ENCODE results near the gene ALDH6A1. TPM values are rescaled to one million over a fixed set of nuclear protein-coding genes. Genes with fewer than 3 reads are reported as not detected.
"Not testable (repeated sequence)": the region's sequence is repeated elsewhere in the genome, so short reads cannot be mapped to it uniquely, and the experiment has no call there.

ALDH6A1 gene
- polyA plus RNA-seq (2013), result 10.4 TPM

DNA sequence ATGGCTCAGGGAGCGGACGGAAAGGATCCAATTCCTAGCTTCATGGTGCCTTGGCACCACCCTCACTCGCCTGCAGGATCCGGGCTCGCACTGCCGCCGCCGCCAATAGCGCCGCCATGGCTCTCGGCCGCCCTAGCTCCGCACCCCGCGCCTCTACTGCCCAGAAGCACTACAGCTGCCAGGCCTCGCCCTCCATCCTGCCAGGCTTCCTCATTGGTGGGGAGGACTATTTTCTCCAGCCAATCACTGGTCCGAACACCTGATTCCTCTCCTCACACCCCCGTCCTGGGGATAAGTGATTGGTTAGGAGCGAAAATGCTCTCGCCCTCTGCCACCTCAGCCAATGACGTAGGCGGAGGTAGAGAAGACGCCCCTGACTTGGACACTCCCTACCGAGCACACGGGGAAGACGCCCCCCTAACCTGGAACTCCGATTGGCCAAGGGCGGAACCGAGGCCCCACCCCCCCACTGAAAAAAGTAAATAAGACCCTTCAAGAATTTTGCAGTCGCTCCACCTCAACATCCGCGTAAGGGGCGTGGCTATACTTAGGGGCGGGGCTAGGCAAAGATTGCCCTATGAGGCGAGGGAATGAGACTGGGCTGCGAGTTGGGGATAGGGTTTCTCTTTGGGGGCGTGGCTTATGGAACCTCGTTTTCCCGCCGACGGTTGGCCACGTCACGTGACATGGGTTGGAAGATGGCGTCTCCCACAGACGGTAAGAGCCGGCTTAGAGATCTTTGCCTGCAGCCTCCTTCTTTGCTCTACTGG is at the start of gene ALDH6A1, which contains the start of gene LIN52:
Gene ALDH6A1 (minus strand): TSS at position 177 of the 770 bp plus-strand sequence. CDS start 59 bp downstream, at position 118.
Gene LIN52 (plus strand): TSS at position 680 of the 770 bp plus-strand sequence. CDS start 19 bp downstream, at position 699.
- ChIA-PET CTCF (interaction anchor here (1.0 kb wide), 1 partner anchor 22 kb away, joined by 3 read pairs; no protein-coding TSS in a partner anchor), POLR2A (interaction anchor here (0.6 to 0.7 kb wide), 3 partner anchors 409 to 1438 kb away, joined by 3 to 5 read pairs (median 4); partner anchors contain the start of genes BATF, ISCA2 and NPC2)
- Histone ChIP-seq H3K27ac (ENCODE audit: insufficient read depth in 1 of 2, low read depth in 1 of 2, low read length in 2 of 2, poor library complexity in 1 of 2, severe bottlenecking in 2 of 2) (peak within 1 kb of the TSS; percentile 74 to 91), H3K9me3 (ENCODE audit: control extremely low read depth in 1 of 5, control insufficient read depth in 4 of 5, insufficient read depth in 2 of 5, low read depth in 1 of 5, low read length in 4 of 5) (no peaks in the 10 kb centered on the region), H3K4me1 (ENCODE audit: control extremely low read depth in 1 of 4, control insufficient read depth in 4 of 4, insufficient read depth in 4 of 4, low read length in 3 of 4) (peaks cover 9 to 23% (median 17%) of the 10 kb centered on the region in 4 experiments), H3K36me3 (ENCODE audit: control insufficient read depth in 4 of 4, insufficient read depth in 4 of 4, low read length in 3 of 4) (no peaks in the 10 kb centered on the region), H3K27me3 (replicated peaks in 2 of 5; ENCODE audit: control insufficient read depth in 4 of 5, insufficient read depth in 5 of 5, low read length in 4 of 5) (no peaks in the 10 kb centered on the region), H3K4me3 (ENCODE audit: control insufficient read depth in 1 of 7, extremely low read depth in 1 of 7, insufficient read depth in 4 of 7, low read depth in 2 of 7, low read length in 6 of 7) (peak within 1 kb of the TSS; percentile 75 to 99 (median 96))
- 0% methylated on average over 34 of the region's 46 CpGs for WGBS (ENCODE audit: insufficient coverage)
- peak; percentile 100 for DNase-seq

DNA sequence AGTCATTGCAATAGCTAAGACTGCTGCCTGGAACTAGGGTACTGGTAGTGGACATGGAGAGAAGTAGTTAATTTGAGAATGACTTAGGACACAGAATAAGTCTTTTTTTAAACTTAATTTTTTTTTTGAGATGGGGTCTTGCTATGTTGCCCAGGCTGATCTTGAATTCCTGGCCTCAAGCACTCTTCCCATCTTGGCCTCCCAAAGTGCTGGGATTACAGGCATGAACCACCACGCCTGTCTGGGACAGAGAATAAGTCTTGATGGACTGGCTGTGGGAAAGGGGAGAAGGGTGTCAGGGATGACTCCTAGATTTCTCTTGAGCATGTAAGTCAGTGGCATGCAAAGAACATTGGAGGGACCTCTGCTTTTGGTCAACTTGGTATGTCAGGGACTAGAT is 43.4 kb upstream of the ALDH6A1 start:
- Histone ChIP-seq H3K36me3 (ENCODE audit: control insufficient read depth in 4 of 4, insufficient read depth in 4 of 4, low read length in 3 of 4) (peaks cover 0 to 8% (median 1%) of the 10 kb centered on the region in 4 experiments), H3K9me3 (ENCODE audit: control extremely low read depth in 1 of 5, control insufficient read depth in 4 of 5, insufficient read depth in 2 of 5, low read depth in 1 of 5, low read length in 4 of 5) (peaks cover 0 to 4% (median 0%) of the 10 kb centered on the region in 5 experiments), H3K4me1 (ENCODE audit: control extremely low read depth in 1 of 4, control insufficient read depth in 4 of 4, insufficient read depth in 4 of 4, low read length in 3 of 4) (no peaks in the 10 kb centered on the region), H3K27ac (ENCODE audit: insufficient read depth in 1 of 2, low read depth in 1 of 2, low read length in 2 of 2, poor library complexity in 1 of 2, severe bottlenecking in 2 of 2) (no peak overlapping the region), H3K27me3 (replicated peaks in 2 of 5; ENCODE audit: control insufficient read depth in 4 of 5, insufficient read depth in 5 of 5, low read length in 4 of 5) (no peaks in the 10 kb centered on the region), H3K4me3 (ENCODE audit: control insufficient read depth in 1 of 7, extremely low read depth in 1 of 7, insufficient read depth in 4 of 7, low read depth in 2 of 7, low read length in 6 of 7) (no peak overlapping the region)
- peak in 1 of 3 donors; percentile 1 for DNase-seq
- CTCF ChIA-PET, result interaction anchor here (1.4 kb wide), 1 partner anchor 13 kb away, joined by 3 read pairs; no protein-coding TSS in a partner anchor
- POLR2A ChIA-PET, result no interaction called here
- 100% methylated on average over 1 of the region's 1 CpG for WGBS (ENCODE audit: insufficient coverage)

DNA sequence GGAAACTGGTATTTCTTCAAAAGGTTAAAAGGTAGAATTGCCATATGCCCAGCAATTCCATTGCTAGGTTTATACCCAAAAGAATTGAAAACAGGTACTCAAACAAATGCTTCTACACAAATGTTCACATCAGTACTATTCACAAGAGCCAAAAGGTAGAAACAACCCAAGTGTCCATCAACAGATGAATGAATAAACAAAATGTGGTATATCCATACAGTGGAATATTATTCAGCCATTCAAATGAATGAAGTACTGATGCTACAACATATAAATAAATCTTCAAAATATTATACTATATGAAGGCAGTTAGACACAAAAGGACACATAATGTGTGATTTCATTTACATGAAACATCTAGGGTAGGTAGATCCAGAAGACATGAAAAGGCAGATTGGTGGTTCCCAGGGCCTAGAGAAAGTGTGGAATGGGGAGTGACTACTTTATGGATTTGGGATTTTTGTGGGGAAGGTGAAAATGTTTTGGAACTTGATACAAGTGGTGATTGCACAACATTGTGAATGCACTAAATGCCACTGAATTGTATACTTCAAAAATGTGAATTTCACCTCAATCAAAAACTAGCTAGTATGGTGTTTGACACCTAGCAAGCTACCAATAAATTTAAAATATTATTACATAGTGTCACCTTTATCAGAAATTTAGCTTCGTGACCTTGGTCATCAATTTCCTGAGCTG is 42.2 kb upstream of the ALDH6A1 start:
- H3K36me3 ChIP-seq (ENCODE audit: control insufficient read depth in 4 of 4, insufficient read depth in 4 of 4, low read length in 3 of 4), result peaks cover 0 to 8% (median 1%) of the 10 kb centered on the region in 4 experiments
- CTCF ChIA-PET, result interaction anchor here (0.8 kb wide), 1 partner anchor 14 kb away, joined by 3 read pairs; no protein-coding TSS in a partner anchor
- peaks cover 0 to 4% (median 0%) of the 10 kb centered on the region in 5 experiments for H3K9me3 ChIP-seq (ENCODE audit: control extremely low read depth in 1 of 5, control insufficient read depth in 4 of 5, insufficient read depth in 2 of 5, low read depth in 1 of 5, low read length in 4 of 5)
- H3K4me1 ChIP-seq (ENCODE audit: control extremely low read depth in 1 of 4, control insufficient read depth in 4 of 4, insufficient read depth in 4 of 4, low read length in 3 of 4), result no peaks in the 10 kb centered on the region
- no CpG with 5 or more reads among the region's 1 CpG for WGBS (ENCODE audit: insufficient coverage)
- no peak overlapping the region for H3K27ac ChIP-seq (ENCODE audit: insufficient read depth in 1 of 2, low read depth in 1 of 2, low read length in 2 of 2, poor library complexity in 1 of 2, severe bottlenecking in 2 of 2)
- no peak overlapping the region for H3K4me3 ChIP-seq (ENCODE audit: control insufficient read depth in 1 of 7, extremely low read depth in 1 of 7, insufficient read depth in 4 of 7, low read depth in 2 of 7, low read length in 6 of 7)
- no peaks in the 10 kb centered on the region for H3K27me3 ChIP-seq (replicated peaks in 2 of 5; ENCODE audit: control insufficient read depth in 4 of 5, insufficient read depth in 5 of 5, low read length in 4 of 5)
- POLR2A ChIA-PET, result no interaction called here
- DNase-seq, result no peak

DNA sequence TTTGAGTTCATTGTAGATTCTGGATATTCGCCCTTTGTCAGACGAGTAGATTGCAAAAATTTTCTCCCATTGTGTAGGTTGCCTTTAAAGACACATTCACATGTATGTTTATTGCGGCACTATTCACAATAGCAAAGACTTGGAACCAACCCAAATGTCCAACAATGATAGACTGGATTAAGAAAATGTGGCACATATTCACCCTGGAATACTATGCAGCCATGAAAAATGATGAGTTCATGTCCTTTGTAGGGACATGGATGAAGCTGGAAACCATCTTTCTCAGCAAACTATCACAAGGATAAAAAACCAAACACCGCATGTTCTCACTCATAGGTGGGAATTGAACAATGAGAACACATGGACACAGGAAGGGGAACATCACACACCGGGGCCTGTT is 41.2 kb upstream of the ALDH6A1 start:
- DNase-seq; POLR2A ChIA-PET; H3K4me3 ChIP-seq (ENCODE audit: control insufficient read depth in 1 of 7, extremely low read depth in 1 of 7, insufficient read depth in 4 of 7, low read depth in 2 of 7, low read length in 6 of 7); CTCF ChIA-PET; H3K27me3 ChIP-seq (replicated peaks in 2 of 5; ENCODE audit: control insufficient read depth in 4 of 5, insufficient read depth in 5 of 5, low read length in 4 of 5); H3K9me3 ChIP-seq (ENCODE audit: control extremely low read depth in 1 of 5, control insufficient read depth in 4 of 5, insufficient read depth in 2 of 5, low read depth in 1 of 5, low read length in 4 of 5); H3K36me3 ChIP-seq (ENCODE audit: control insufficient read depth in 4 of 4, insufficient read depth in 4 of 4, low read length in 3 of 4); H3K27ac ChIP-seq (ENCODE audit: insufficient read depth in 1 of 2, low read depth in 1 of 2, low read length in 2 of 2, poor library complexity in 1 of 2, severe bottlenecking in 2 of 2); H3K4me1 ChIP-seq (ENCODE audit: control extremely low read depth in 1 of 4, control insufficient read depth in 4 of 4, insufficient read depth in 4 of 4, low read length in 3 of 4): not testable (repeated sequence)
- 100% methylated on average over 1 of the region's 5 CpGs for WGBS (ENCODE audit: insufficient coverage)

DNA sequence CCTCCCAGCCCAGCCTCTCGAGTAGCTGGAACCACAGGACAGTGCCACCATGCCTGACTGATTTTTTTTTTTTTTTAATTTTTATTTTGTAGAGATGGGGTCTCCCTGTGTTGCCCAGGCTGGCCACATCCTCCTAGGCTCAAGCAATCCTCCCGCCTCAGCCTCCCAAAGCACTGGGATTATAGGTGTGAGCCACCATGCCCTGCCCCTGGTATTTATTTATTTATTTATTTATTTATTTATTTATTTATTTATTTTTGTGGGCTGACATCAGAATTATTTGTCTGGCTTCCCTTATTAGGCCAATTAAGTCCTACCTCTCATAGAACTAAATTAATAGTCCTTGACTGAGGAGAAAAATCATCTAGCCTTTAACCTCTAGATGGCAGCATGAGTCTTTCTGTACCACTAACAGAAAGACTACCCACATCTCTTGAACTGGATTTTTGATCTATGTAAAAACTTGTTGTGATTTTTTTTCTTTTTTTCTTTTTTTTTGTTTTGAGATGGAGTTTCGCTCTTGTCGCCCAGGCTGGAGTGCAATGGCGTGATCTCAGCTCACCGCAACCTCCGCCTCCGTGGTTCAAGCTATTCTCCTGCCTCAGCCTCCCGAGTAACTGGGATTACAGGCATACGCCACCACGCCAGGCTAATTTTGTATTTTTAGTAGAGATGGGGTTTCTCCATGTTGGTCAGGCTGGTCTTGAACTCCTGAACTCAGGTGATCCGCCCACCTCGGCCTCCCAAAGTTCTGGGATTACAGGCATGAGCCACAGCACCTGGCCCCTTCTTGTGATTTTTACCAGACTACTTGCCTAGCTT is 27.4 kb upstream of the ALDH6A1 start:
- peak; percentile 63 to 85 (median 82) for DNase-seq
- ChIA-PET CTCF (interaction anchor here (0.6 to 2.2 kb wide), 20 partner anchors 13 to 782 kb away, joined by 3 to 11 read pairs (median 4); no protein-coding TSS in a partner anchor), POLR2A (interaction anchor here (0.6 kb wide), 1 partner anchor 81 kb away, joined by 5 read pairs; no protein-coding TSS in a partner anchor)
- H3K4me3 ChIP-seq (ENCODE audit: control insufficient read depth in 1 of 7, extremely low read depth in 1 of 7, insufficient read depth in 4 of 7, low read depth in 2 of 7, low read length in 6 of 7); H3K9me3 ChIP-seq (ENCODE audit: control extremely low read depth in 1 of 5, control insufficient read depth in 4 of 5, insufficient read depth in 2 of 5, low read depth in 1 of 5, low read length in 4 of 5); H3K36me3 ChIP-seq (ENCODE audit: control insufficient read depth in 4 of 4, insufficient read depth in 4 of 4, low read length in 3 of 4); H3K4me1 ChIP-seq (ENCODE audit: control extremely low read depth in 1 of 4, control insufficient read depth in 4 of 4, insufficient read depth in 4 of 4, low read length in 3 of 4); H3K27ac ChIP-seq (ENCODE audit: insufficient read depth in 1 of 2, low read depth in 1 of 2, low read length in 2 of 2, poor library complexity in 1 of 2, severe bottlenecking in 2 of 2); H3K27me3 ChIP-seq (replicated peaks in 2 of 5; ENCODE audit: control insufficient read depth in 4 of 5, insufficient read depth in 5 of 5, low read length in 4 of 5): not testable (repeated sequence)
- 96% methylated on average over 7 of the region's 13 CpGs for WGBS (ENCODE audit: insufficient coverage)

DNA sequence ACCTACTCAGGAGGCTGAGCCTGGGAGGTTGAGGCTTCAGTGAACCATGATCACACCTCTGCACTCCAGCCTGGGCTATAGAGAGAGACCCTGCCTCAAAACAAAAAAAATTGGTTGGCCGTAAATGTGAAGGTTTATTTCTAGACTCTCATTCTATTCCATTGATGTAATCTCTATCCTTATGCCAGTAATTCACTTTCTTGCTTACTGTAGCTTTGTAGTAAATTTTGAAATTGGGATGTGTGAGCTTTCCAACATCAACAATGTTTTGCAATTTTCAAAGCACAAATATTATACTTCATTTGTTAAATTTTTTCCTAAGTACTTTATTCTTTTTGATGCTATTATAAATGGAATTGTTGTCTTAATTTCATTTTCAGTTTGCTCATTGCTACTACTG is 25.1 kb upstream of the ALDH6A1 start:
- ChIA-PET CTCF (interaction anchor here (1.0 to 1.5 kb wide), 4 partner anchors 9 to 1763 kb away, joined by 3 to 7 read pairs (median 4); no protein-coding TSS in a partner anchor), POLR2A (interaction anchor here (1.5 kb wide), 1 partner anchor 228 kb away, joined by 3 read pairs; no protein-coding TSS in a partner anchor)
- H3K27ac ChIP-seq (ENCODE audit: insufficient read depth in 1 of 2, low read depth in 1 of 2, low read length in 2 of 2, poor library complexity in 1 of 2, severe bottlenecking in 2 of 2), result no peak overlapping the region
- no peak overlapping the region for H3K4me3 ChIP-seq (ENCODE audit: control insufficient read depth in 1 of 7, extremely low read depth in 1 of 7, insufficient read depth in 4 of 7, low read depth in 2 of 7, low read length in 6 of 7)
- H3K36me3 ChIP-seq (ENCODE audit: control insufficient read depth in 4 of 4, insufficient read depth in 4 of 4, low read length in 3 of 4), result peaks cover 0 to 12% (median 8%) of the 10 kb centered on the region in 4 experiments
- no CpG with 5 or more reads among the region's 1 CpG for WGBS (ENCODE audit: insufficient coverage)
- H3K27me3 ChIP-seq (replicated peaks in 2 of 5; ENCODE audit: control insufficient read depth in 4 of 5, insufficient read depth in 5 of 5, low read length in 4 of 5), result no peaks in the 10 kb centered on the region
- DNase-seq, result no peak
- H3K9me3 ChIP-seq (ENCODE audit: control extremely low read depth in 1 of 5, control insufficient read depth in 4 of 5, insufficient read depth in 2 of 5, low read depth in 1 of 5, low read length in 4 of 5), result no peaks in the 10 kb centered on the region
- no peaks in the 10 kb centered on the region for H3K4me1 ChIP-seq (ENCODE audit: control extremely low read depth in 1 of 4, control insufficient read depth in 4 of 4, insufficient read depth in 4 of 4, low read length in 3 of 4)

Measured in common myeloid progenitor, CD34-positive (primary cell).